Prostate gland (tissue), 2 donors: ENCODE measurements around the gene CFAP20DC.

Experiments
- POLR2A ChIP-seq: fragments of 450-650 bp; IDR thresholded peaks from one replicate; pipeline ENCODE4 v1.6.1; 2016; ENCODE audit warnings: antibody characterized with exemption, mild to moderate bottlenecking
- POLR2AphosphoS5 ChIP-seq: sonication (generic); formaldehyde crosslinking; IDR thresholded peaks from one replicate; pipeline ENCODE4 v1.6.1; 2017; ENCODE audit warnings: antibody characterized with exemption
- TF ChIP-seq, protein P1 (sequence below), 4 experiments: fragments of 200-600 bp in 2 of 4; fragments of 450-650 bp in 2 of 4; sonication (generic) in 2 of 4; IDR thresholded peaks; 1 replicate in 3 of 4; 2 replicates in 1 of 4; pipeline ENCODE4 v1.5.1; 2016 to 2019; ENCODE audit warnings: antibody characterized with exemption in 4 of 4, mild to moderate bottlenecking in 2 of 4, moderate library complexity in 2 of 4

GRCh38 chr3:58755150-58755549 is 294.7 kb downstream of the CFAP20DC start:
- TF ChIP-seq, protein P1, sequence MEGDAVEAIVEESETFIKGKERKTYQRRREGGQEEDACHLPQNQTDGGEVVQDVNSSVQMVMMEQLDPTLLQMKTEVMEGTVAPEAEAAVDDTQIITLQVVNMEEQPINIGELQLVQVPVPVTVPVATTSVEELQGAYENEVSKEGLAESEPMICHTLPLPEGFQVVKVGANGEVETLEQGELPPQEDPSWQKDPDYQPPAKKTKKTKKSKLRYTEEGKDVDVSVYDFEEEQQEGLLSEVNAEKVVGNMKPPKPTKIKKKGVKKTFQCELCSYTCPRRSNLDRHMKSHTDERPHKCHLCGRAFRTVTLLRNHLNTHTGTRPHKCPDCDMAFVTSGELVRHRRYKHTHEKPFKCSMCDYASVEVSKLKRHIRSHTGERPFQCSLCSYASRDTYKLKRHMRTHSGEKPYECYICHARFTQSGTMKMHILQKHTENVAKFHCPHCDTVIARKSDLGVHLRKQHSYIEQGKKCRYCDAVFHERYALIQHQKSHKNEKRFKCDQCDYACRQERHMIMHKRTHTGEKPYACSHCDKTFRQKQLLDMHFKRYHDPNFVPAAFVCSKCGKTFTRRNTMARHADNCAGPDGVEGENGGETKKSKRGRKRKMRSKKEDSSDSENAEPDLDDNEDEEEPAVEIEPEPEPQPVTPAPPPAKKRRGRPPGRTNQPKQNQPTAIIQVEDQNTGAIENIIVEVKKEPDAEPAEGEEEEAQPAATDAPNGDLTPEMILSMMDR (IDR thresholded peaks at IDR 0.05), result no peak
- TF ChIP-seq POLR2A, result no peak
- no peak for TF ChIP-seq POLR2AphosphoS5
